WTC11 (cell line): ENCODE measurements around the gene GET4. TPM values are rescaled to one million over a fixed set of nuclear protein-coding genes. Genes with fewer than 3 reads are reported as not detected.

Source experiments
- ATAC-seq: fragments of 200-7000 bp; cut with Tn5 transposase; 2 replicates; pipeline ENCODE4 v1.10.0; 2021; ENCODE audit warnings: mild to moderate bottlenecking, moderate library complexity
- CTCF ChIA-PET: fragments of 300-600 bp; sonication (Branson Sonifier 250); formaldehyde crosslinking; loops from one replicate; lab custom pipeline; 2021; ENCODE audit warnings: antibody characterized with exemption; lab: Charles Lee
- POLR2A ChIA-PET: fragments of 350-600 bp; sonication (Branson Sonifier 250); formaldehyde crosslinking; loops from one replicate; lab custom pipeline; 2021; ENCODE audit warnings: antibody characterized with exemption; lab: Charles Lee
- DNase-seq: peaks from one replicate; pipeline ENCODE4 v3.0.0; 2021; ENCODE audit warnings: low spot score
- H3K27ac Mint-ChIP-seq: 2 replicates; pipeline ENCODE4 v1.8.0; 2021; ENCODE audit warnings: mixed read lengths
- H3K27me3 Mint-ChIP-seq: 2 replicates; pipeline ENCODE4 v1.8.0; 2021; ENCODE audit warnings: low read depth, mild to moderate bottlenecking, moderate library complexity, mixed read lengths
- H3K36me3 Mint-ChIP-seq: 2 replicates; pipeline ENCODE4 v1.8.0; 2021; ENCODE audit warnings: mixed read lengths
- H3K4me1 Mint-ChIP-seq: 2 replicates; pipeline ENCODE4 v1.8.0; 2022; ENCODE audit warnings: mixed read lengths
- H3K4me3 Mint-ChIP-seq: 2 replicates; pipeline ENCODE4 v1.8.0; 2021; ENCODE audit warnings: mild to moderate bottlenecking, moderate library complexity, mixed read lengths
- H3K9me3 Mint-ChIP-seq: 2 replicates; pipeline ENCODE4 v1.8.0; 2021; ENCODE audit warnings: mixed read lengths
- CBFB ChIP-seq: sonication (generic); formaldehyde crosslinking; IDR thresholded peaks from 2 replicates; pipeline ENCODE4 v1.8.1; 2022; ENCODE audit warnings: mild to moderate bottlenecking, low read depth, missing genetic modification reagents
- CREB1 ChIP-seq: sonication (generic); formaldehyde crosslinking; IDR thresholded peaks from 2 replicates; pipeline ENCODE4 v1.8.0; 2023; ENCODE audit warnings: mild to moderate bottlenecking, missing genetic modification reagents
- ETV6 ChIP-seq: sonication (generic); formaldehyde crosslinking; IDR thresholded peaks from 2 replicates; pipeline ENCODE4 v1.8.1; 2022; ENCODE audit warnings: mild to moderate bottlenecking, missing genetic modification reagents
- HMGA2 ChIP-seq: fragments of 250-450 bp; sonication (Bioruptor Pico); IDR thresholded peaks from 2 replicates; pipeline ENCODE4 v1.4.0; 2021; ENCODE audit warnings: mild to moderate bottlenecking, moderate library complexity
- IRF2 ChIP-seq: sonication (generic); formaldehyde crosslinking; IDR thresholded peaks from 2 replicates; pipeline ENCODE4 v1.8.0; 2022; ENCODE audit warnings: low read depth, missing genetic modification reagents, borderline replicate concordance
- MYBL2 ChIP-seq: sonication (generic); formaldehyde crosslinking; IDR thresholded peaks from 2 replicates; pipeline ENCODE4 v1.8.1; 2023; ENCODE audit warnings: mild to moderate bottlenecking, moderate library complexity, missing genetic modification reagents
- NR3C1 ChIP-seq: sonication (generic); formaldehyde crosslinking; conservative IDR thresholded peaks from 2 replicates; pipeline ENCODE4 v1.8.1; 2023; ENCODE audit warnings: low read depth, mild to moderate bottlenecking, missing genetic modification reagents
- RORB ChIP-seq: fragments of 250-450 bp; sonication (Bioruptor Pico); IDR thresholded peaks from 2 replicates; pipeline ENCODE4 v1.9.0; 2021; ENCODE audit warnings: mild to moderate bottlenecking
- ZNF219 ChIP-seq: sonication (generic); formaldehyde crosslinking; IDR thresholded peaks from 2 replicates; pipeline ENCODE4 v1.8.0; 2023; ENCODE audit warnings: missing genetic modification reagents, mild to moderate bottlenecking, borderline replicate concordance
- ZNF232 ChIP-seq: sonication (generic); formaldehyde crosslinking; IDR thresholded peaks from 2 replicates; pipeline ENCODE4 v1.8.0; 2022; ENCODE audit warnings: mild to moderate bottlenecking, missing genetic modification reagents
- ZNF423 ChIP-seq: fragments of 250-450 bp; sonication (Bioruptor Pico); IDR thresholded peaks from 2 replicates; pipeline ENCODE4 v2.1.2; 2022; ENCODE audit warnings: mild to moderate bottlenecking, moderate library complexity
- ZNF671 ChIP-seq: fragments of 250-450 bp; sonication (Bioruptor Pico); IDR thresholded peaks from 2 replicates; pipeline ENCODE4 v1.8.0; 2021; ENCODE audit warnings: mild to moderate bottlenecking
- total RNA-seq: library from RNA; stranded (reverse); gene quantifications from 3 replicates; pipeline ENCODE4 v1.2.3, GENCODE V29; 2021
- TF ChIP-seq, protein P1 (sequence below): fragments of 250-450 bp; sonication (Bioruptor Pico); IDR thresholded peaks from 2 replicates; pipeline ENCODE4 v1.9.0; 2021; ENCODE audit warnings: mild to moderate bottlenecking
- TF ChIP-seq, protein P2 (sequence below): sonication (generic); formaldehyde crosslinking; IDR thresholded peaks from 2 replicates; pipeline ENCODE4 v1.8.1; 2023; ENCODE audit warnings: mild to moderate bottlenecking, missing genetic modification reagents, borderline replicate concordance
- TF ChIP-seq, protein P3 (sequence below): sonication (generic); formaldehyde crosslinking; IDR thresholded peaks from 2 replicates; pipeline ENCODE4 v1.8.0; 2022; ENCODE audit warnings: mild to moderate bottlenecking, missing genetic modification reagents
- TF ChIP-seq, protein P4 (sequence below): fragments of 250-450 bp; sonication (Bioruptor Pico); IDR thresholded peaks from 2 replicates; pipeline ENCODE4 v1.9.0; 2021; ENCODE audit warnings: mild to moderate bottlenecking
- TF ChIP-seq, protein P5 (sequence below): sonication (generic); formaldehyde crosslinking; conservative IDR thresholded peaks from 2 replicates; pipeline ENCODE4 v1.8.1; 2023; ENCODE audit warnings: mild to moderate bottlenecking, low read depth, missing genetic modification reagents, moderate library complexity

Gene GET4
- total RNA-seq, 1 experiment from 2014 or later: 73.0 TPM

DNA sequence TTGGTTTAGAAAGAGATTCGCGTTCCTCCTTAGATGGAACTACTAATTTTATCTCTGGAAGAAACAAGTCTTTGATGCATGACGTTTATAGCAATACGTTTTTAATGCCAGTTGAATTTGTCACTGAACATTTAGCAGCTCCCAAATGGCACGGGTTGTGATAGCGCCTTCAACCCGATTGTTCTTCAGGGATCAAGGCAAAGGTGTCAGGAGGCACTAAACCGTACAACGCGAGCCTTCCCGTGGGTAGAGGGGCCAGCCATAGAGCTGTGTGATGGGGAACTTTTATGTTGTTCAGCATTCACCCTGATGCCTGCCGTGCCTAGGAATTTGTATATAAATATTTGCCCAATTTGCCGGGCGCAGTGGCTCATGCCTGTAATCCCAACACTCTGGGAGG is 3.4 kb downstream of the GET4 start:
- DNase-seq (no peak), ATAC-seq (no peak)
- no peaks in the 10 kb centered on the region for H3K27me3 Mint-ChIP-seq
- no peaks in the 10 kb centered on the region for H3K9me3 Mint-ChIP-seq
- peaks cover 8% of the 10 kb centered on the region for H3K4me1 Mint-ChIP-seq
- CTCF ChIA-PET: no interaction called here
- H3K27ac Mint-ChIP-seq: no peak overlapping the region
- POLR2A ChIA-PET: no interaction called here
- H3K4me3 Mint-ChIP-seq: no peak overlapping the region
- TF ChIP-seq NR3C1 (no peak), HMGA2 (CRISPR knock-in tag) (no peak), ZNF232 (CRISPR knock-in tag) (no peak), CREB1 (CRISPR knock-in tag) (no peak), ETV6 (CRISPR knock-in tag) (no peak), IRF2 (CRISPR knock-in tag) (no peak), ZNF423 (CRISPR knock-in tag) (no peak), RORB (CRISPR knock-in tag) (no peak), CBFB (CRISPR knock-in tag) (no peak), ZNF219 (CRISPR knock-in tag) (no peak), ZNF671 (no peak), MYBL2 (no peak)
- TF ChIP-seq, protein P1, sequence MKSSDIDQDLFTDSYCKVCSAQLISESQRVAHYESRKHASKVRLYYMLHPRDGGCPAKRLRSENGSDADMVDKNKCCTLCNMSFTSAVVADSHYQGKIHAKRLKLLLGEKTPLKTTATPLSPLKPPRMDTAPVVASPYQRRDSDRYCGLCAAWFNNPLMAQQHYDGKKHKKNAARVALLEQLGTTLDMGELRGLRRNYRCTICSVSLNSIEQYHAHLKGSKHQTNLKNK (CRISPR knock-in tag): no peak
- TF ChIP-seq, protein P2, sequence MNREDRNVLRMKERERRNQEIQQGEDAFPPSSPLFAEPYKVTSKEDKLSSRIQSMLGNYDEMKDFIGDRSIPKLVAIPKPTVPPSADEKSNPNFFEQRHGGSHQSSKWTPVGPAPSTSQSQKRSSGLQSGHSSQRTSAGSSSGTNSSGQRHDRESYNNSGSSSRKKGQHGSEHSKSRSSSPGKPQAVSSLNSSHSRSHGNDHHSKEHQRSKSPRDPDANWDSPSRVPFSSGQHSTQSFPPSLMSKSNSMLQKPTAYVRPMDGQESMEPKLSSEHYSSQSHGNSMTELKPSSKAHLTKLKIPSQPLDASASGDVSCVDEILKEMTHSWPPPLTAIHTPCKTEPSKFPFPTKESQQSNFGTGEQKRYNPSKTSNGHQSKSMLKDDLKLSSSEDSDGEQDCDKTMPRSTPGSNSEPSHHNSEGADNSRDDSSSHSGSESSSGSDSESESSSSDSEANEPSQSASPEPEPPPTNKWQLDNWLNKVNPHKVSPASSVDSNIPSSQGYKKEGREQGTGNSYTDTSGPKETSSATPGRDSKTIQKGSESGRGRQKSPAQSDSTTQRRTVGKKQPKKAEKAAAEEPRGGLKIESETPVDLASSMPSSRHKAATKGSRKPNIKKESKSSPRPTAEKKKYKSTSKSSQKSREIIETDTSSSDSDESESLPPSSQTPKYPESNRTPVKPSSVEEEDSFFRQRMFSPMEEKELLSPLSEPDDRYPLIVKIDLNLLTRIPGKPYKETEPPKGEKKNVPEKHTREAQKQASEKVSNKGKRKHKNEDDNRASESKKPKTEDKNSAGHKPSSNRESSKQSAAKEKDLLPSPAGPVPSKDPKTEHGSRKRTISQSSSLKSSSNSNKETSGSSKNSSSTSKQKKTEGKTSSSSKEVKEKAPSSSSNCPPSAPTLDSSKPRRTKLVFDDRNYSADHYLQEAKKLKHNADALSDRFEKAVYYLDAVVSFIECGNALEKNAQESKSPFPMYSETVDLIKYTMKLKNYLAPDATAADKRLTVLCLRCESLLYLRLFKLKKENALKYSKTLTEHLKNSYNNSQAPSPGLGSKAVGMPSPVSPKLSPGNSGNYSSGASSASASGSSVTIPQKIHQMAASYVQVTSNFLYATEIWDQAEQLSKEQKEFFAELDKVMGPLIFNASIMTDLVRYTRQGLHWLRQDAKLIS (CRISPR knock-in tag): no peak
- TF ChIP-seq, protein P3, sequence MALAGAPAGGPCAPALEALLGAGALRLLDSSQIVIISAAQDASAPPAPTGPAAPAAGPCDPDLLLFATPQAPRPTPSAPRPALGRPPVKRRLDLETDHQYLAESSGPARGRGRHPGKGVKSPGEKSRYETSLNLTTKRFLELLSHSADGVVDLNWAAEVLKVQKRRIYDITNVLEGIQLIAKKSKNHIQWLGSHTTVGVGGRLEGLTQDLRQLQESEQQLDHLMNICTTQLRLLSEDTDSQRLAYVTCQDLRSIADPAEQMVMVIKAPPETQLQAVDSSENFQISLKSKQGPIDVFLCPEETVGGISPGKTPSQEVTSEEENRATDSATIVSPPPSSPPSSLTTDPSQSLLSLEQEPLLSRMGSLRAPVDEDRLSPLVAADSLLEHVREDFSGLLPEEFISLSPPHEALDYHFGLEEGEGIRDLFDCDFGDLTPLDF (CRISPR knock-in tag): no peak
- TF ChIP-seq, protein P4, sequence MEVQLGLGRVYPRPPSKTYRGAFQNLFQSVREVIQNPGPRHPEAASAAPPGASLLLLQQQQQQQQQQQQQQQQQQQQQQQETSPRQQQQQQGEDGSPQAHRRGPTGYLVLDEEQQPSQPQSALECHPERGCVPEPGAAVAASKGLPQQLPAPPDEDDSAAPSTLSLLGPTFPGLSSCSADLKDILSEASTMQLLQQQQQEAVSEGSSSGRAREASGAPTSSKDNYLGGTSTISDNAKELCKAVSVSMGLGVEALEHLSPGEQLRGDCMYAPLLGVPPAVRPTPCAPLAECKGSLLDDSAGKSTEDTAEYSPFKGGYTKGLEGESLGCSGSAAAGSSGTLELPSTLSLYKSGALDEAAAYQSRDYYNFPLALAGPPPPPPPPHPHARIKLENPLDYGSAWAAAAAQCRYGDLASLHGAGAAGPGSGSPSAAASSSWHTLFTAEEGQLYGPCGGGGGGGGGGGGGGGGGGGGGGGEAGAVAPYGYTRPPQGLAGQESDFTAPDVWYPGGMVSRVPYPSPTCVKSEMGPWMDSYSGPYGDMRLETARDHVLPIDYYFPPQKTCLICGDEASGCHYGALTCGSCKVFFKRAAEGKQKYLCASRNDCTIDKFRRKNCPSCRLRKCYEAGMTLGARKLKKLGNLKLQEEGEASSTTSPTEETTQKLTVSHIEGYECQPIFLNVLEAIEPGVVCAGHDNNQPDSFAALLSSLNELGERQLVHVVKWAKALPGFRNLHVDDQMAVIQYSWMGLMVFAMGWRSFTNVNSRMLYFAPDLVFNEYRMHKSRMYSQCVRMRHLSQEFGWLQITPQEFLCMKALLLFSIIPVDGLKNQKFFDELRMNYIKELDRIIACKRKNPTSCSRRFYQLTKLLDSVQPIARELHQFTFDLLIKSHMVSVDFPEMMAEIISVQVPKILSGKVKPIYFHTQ (CRISPR knock-in tag): no peak
- TF ChIP-seq, protein P5, sequence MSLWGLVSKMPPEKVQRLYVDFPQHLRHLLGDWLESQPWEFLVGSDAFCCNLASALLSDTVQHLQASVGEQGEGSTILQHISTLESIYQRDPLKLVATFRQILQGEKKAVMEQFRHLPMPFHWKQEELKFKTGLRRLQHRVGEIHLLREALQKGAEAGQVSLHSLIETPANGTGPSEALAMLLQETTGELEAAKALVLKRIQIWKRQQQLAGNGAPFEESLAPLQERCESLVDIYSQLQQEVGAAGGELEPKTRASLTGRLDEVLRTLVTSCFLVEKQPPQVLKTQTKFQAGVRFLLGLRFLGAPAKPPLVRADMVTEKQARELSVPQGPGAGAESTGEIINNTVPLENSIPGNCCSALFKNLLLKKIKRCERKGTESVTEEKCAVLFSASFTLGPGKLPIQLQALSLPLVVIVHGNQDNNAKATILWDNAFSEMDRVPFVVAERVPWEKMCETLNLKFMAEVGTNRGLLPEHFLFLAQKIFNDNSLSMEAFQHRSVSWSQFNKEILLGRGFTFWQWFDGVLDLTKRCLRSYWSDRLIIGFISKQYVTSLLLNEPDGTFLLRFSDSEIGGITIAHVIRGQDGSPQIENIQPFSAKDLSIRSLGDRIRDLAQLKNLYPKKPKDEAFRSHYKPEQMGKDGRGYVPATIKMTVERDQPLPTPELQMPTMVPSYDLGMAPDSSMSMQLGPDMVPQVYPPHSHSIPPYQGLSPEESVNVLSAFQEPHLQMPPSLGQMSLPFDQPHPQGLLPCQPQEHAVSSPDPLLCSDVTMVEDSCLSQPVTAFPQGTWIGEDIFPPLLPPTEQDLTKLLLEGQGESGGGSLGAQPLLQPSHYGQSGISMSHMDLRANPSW (CRISPR knock-in tag): no peak
- peaks cover 7% of the 10 kb centered on the region for H3K36me3 Mint-ChIP-seq
